OCI-LY1 (cell line): Measurements from ENCODE around the gene MAP2K2.
"Not testable (repeated sequence)": the region's sequence is repeated elsewhere in the genome, so short reads cannot be mapped to it uniquely, and the experiment has no call there.

Experiments
- H2AFZ ChIP-seq: fragments of 200-600 bp; sonication (generic), shearing (Covaris generic); 2 replicates; pipeline ENCODE4 v1.6.0; 2014; ENCODE audit warnings: antibody characterized with exemption, mild to moderate bottlenecking, low read length
- H3F3A ChIP-seq: fragments of 200-600 bp; sonication (generic), shearing (Covaris generic); 2 replicates; pipeline ENCODE4 v1.6.0; 2014; ENCODE audit warnings: mild to moderate bottlenecking, antibody characterized with exemption, low read length, moderate library complexity; ENCODE audit not compliant: insufficient read depth
- H3K27ac ChIP-seq: fragments of 200-600 bp; sonication (generic); 2 replicates; pipeline ENCODE4 v1.5.1; 2014; ENCODE audit warnings: low read length, mixed run types, mild to moderate bottlenecking, low read depth; ENCODE audit not compliant: poor library complexity, severe bottlenecking
- H3K27me3 ChIP-seq: fragments of 200-600 bp; sonication (generic); 2 replicates; pipeline ENCODE4 v1.6.0; 2014; ENCODE audit warnings: antibody characterized with exemption, mild to moderate bottlenecking, low read length, moderate library complexity; ENCODE audit not compliant: insufficient read depth
- H3K36me3 ChIP-seq: fragments of 200-600 bp; sonication (generic); 2 replicates; pipeline ENCODE4 v1.6.1; 2014; ENCODE audit warnings: mild to moderate bottlenecking, antibody characterized with exemption, low read length, moderate library complexity, mixed read lengths; ENCODE audit not compliant: insufficient read depth
- H3K4me1 ChIP-seq: fragments of 200-600 bp; sonication (generic); 2 replicates; pipeline ENCODE4 v1.5.1; 2014; ENCODE audit warnings: mild to moderate bottlenecking, low read length, moderate library complexity; ENCODE audit not compliant: insufficient read depth, severe bottlenecking
- H3K4me2 ChIP-seq: fragments of 200-600 bp; sonication (generic), shearing (Covaris generic); 2 replicates; pipeline ENCODE4 v1.6.1; 2014; ENCODE audit warnings: low read length
- H3K4me3 ChIP-seq: fragments of 200-600 bp; sonication (generic); 2 replicates; pipeline ENCODE4 v1.5.1; 2014; ENCODE audit warnings: low read length, low read depth, mild to moderate bottlenecking, mixed read lengths; ENCODE audit not compliant: poor library complexity, severe bottlenecking
- H3K79me2 ChIP-seq: fragments of 200-600 bp; shearing (Covaris generic); 2 replicates; pipeline ENCODE4 v1.6.1; 2016; ENCODE audit warnings: mixed run types, low read length, mixed read lengths; ENCODE audit not compliant: insufficient read depth
- H3K9ac ChIP-seq: fragments of 200-600 bp; sonication (generic), shearing (Covaris generic); 2 replicates; pipeline ENCODE4 v1.6.1; 2014; ENCODE audit warnings: mild to moderate bottlenecking, low read length, mixed read lengths
- H3K9me2 ChIP-seq: fragments of 200-600 bp; sonication (generic), shearing (Covaris generic); 2 replicates; pipeline ENCODE4 v1.6.1; 2014; ENCODE audit warnings: low read depth, mild to moderate bottlenecking, low read length, mixed read lengths
- H3K9me3 ChIP-seq: fragments of 200-600 bp; shearing (Covaris generic); 2 replicates; pipeline ENCODE4 v1.6.1; 2014; ENCODE audit warnings: low read length, mixed read lengths
- H4K20me1 ChIP-seq: fragments of 200-600 bp; sonication (generic), shearing (Covaris generic); 2 replicates; pipeline ENCODE4 v1.6.0; 2016; ENCODE audit warnings: mild to moderate bottlenecking, low read length; ENCODE audit not compliant: insufficient read depth
- CTCF ChIP-seq: fragments of 200-600 bp; sonication (generic), shearing (Covaris generic); IDR thresholded peaks from 2 replicates; pipeline ENCODE4 v1.5.1; 2017; ENCODE audit warnings: mild to moderate bottlenecking, antibody characterized with exemption, low read length, moderate library complexity, mixed read lengths
- EZH2 ChIP-seq: fragments of 200-600 bp; sonication (generic), shearing (Covaris generic); IDR thresholded peaks from 2 replicates; pipeline ENCODE4 v1.8.0; 2017; ENCODE audit warnings: borderline replicate concordance, mixed run types, mild to moderate bottlenecking, antibody characterized with exemption, low read length, moderate library complexity, mixed read lengths

The MAP2K2 gene

GRCh38 chr19:4136680-4137088, 12.8 kb upstream of the MAP2K2 start:
- no peak for TF ChIP-seq EZH2
- no peak for TF ChIP-seq CTCF
- Histone ChIP-seq H4K20me1 (no peaks in the 10 kb centered on the region), H3K9me3 (no peaks in the 10 kb centered on the region), H2AFZ (no peak overlapping the region), H3K36me3 (no peaks in the 10 kb centered on the region), H3K9me2 (no peaks in the 10 kb centered on the region), H3F3A (no peaks in the 10 kb centered on the region), H3K27ac (no peak overlapping the region), H3K4me1 (peaks cover 10% of the 10 kb centered on the region), H3K27me3 (no peaks in the 10 kb centered on the region), H3K79me2 (no peaks in the 10 kb centered on the region), H3K9ac (no peak overlapping the region), H3K4me2 (no peak overlapping the region), H3K4me3 (no peak overlapping the region)

- not testable (repeated sequence) for H3K4me2 ChIP-seq, H3K4me3 ChIP-seq, H3K9ac ChIP-seq
Observed at GRCh38 chr19:4135386-4135785, 11.5 kb upstream of the MAP2K2 start.

GRCh38 chr19:4134351-4134750, 10.4 kb upstream of the MAP2K2 start:
- H3K9me3 ChIP-seq, result no peaks in the 10 kb centered on the region
- no peak overlapping the region for H3K9ac ChIP-seq
- no peaks in the 10 kb centered on the region for H3F3A ChIP-seq
- H3K79me2 ChIP-seq, result no peaks in the 10 kb centered on the region
- no peaks in the 10 kb centered on the region for H4K20me1 ChIP-seq
- H3K27ac ChIP-seq, result no peak overlapping the region
- no peaks in the 10 kb centered on the region for H3K27me3 ChIP-seq
- H2AFZ ChIP-seq, result no peak overlapping the region
- no peak overlapping the region for H3K4me2 ChIP-seq
- H3K9me2 ChIP-seq, result no peaks in the 10 kb centered on the region
- no peak overlapping the region for H3K4me3 ChIP-seq
- no peaks in the 10 kb centered on the region for H3K4me1 ChIP-seq
- no peaks in the 10 kb centered on the region for H3K36me3 ChIP-seq
- TF ChIP-seq CTCF (no peak), EZH2 (no peak)

More at GRCh38 chr19:4135386-4135785, 11.5 kb upstream of the MAP2K2 start:
- not testable (repeated sequence) for H3F3A ChIP-seq, H3K4me1 ChIP-seq, H3K79me2 ChIP-seq, H3K9me2 ChIP-seq, H3K27me3 ChIP-seq, H3K36me3 ChIP-seq, H3K9me3 ChIP-seq, H2AFZ ChIP-seq, H3K27ac ChIP-seq, H4K20me1 ChIP-seq

- Histone ChIP-seq H3K79me2 (no peaks in the 10 kb centered on the region), H2AFZ (no peak overlapping the region), H3K27ac (no peak overlapping the region), H3K4me1 (no peaks in the 10 kb centered on the region), H4K20me1 (no peaks in the 10 kb centered on the region), H3K9me3 (no peaks in the 10 kb centered on the region), H3K9me2 (no peaks in the 10 kb centered on the region), H3F3A (no peaks in the 10 kb centered on the region), H3K27me3 (no peaks in the 10 kb centered on the region), H3K9ac (no peak overlapping the region), H3K4me2 (no peak overlapping the region), H3K36me3 (no peaks in the 10 kb centered on the region), H3K4me3 (no peak overlapping the region)
- TF ChIP-seq EZH2, result no peak
- no peak for TF ChIP-seq CTCF
Observed at GRCh38 chr19:4130744-4131438, 7.0 kb upstream of the MAP2K2 start.

GRCh38 chr19:4129050-4129449, 5.1 kb upstream of the MAP2K2 start:
- H3K36me3 ChIP-seq, H2AFZ ChIP-seq, H3K27me3 ChIP-seq, H3K27ac ChIP-seq, H3K79me2 ChIP-seq, H3K9me3 ChIP-seq, H4K20me1 ChIP-seq, H3K4me1 ChIP-seq, H3F3A ChIP-seq, H3K4me3 ChIP-seq, H3K9ac ChIP-seq, H3K4me2 ChIP-seq, H3K9me2 ChIP-seq: not testable (repeated sequence)
